PFSK-1 (cell line): ENCODE data around the gene ANXA6.

Source experiments
- FOXP2 ChIP-seq: optimal IDR thresholded peaks from 2 replicates; pipeline ENCODE3; 2011; ENCODE audit warnings: borderline replicate concordance, control low read depth, inconsistent platforms; ENCODE audit not compliant: insufficient read depth; ENCODE audit errors: extremely low read length, extremely low read depth
- POLR2AphosphoS5 ChIP-seq: IDR thresholded peaks from 2 replicates; pipeline ENCODE4 v1.6.1; 2012; ENCODE audit warnings: low read depth, mild to moderate bottlenecking, control low read depth, low read length, moderate library complexity
- REST ChIP-seq, 2 experiments: IDR thresholded peaks; 2 replicates each; pipeline versions ENCODE4 v1.6.1 to v1.8.0; 2011 to 2012; ENCODE audit warnings: low read depth in 2 of 2, low read length in 2 of 2, control low read depth in 1 of 2, inconsistent platforms in 1 of 2, mild to moderate bottlenecking in 1 of 2, moderate library complexity in 1 of 2; ENCODE audit not compliant: insufficient read depth in 1 of 2
- SIN3A ChIP-seq: IDR thresholded peaks from 2 replicates; pipeline ENCODE4 v1.6.1; 2012; ENCODE audit warnings: mild to moderate bottlenecking, low read length, moderate library complexity, borderline replicate concordance; ENCODE audit not compliant: insufficient read depth
- TAF1 ChIP-seq: IDR thresholded peaks from 2 replicates; pipeline ENCODE4 v1.6.1; 2012; ENCODE audit warnings: low read length, control low read depth, borderline replicate concordance; ENCODE audit not compliant: insufficient read depth

ANXA6 gene

GRCh38 chr5:151052836-151053235 is 104.7 kb downstream of the ANXA6 start:
- TF ChIP-seq REST (IDR thresholded peaks at IDR 0.05; ENCODE audit: insufficient read depth in 1 of 2, low read depth in 2 of 2, low read length in 2 of 2) (no peak), POLR2AphosphoS5 (no peak), TAF1 (no peak), SIN3A (no peak), FOXP2 (no peak)

- TF ChIP-seq POLR2AphosphoS5 (no peak), SIN3A (no peak), TAF1 (no peak), FOXP2 (no peak), REST (IDR thresholded peaks at IDR 0.05; ENCODE audit: insufficient read depth in 1 of 2, low read depth in 2 of 2, low read length in 2 of 2) (no peak)
Measured at GRCh38 chr5:151051931-151052608, 105.5 kb downstream of the ANXA6 start.

GRCh38 chr5:151051066-151051930 is 106.3 kb downstream of the ANXA6 start:
- TF ChIP-seq POLR2AphosphoS5 (no peak), REST (IDR thresholded peaks at IDR 0.05; ENCODE audit: insufficient read depth in 1 of 2, low read depth in 2 of 2, low read length in 2 of 2) (no peak), FOXP2 (peak; percentile 23), SIN3A (no peak), TAF1 (no peak)
